ENCODE data around the gene ALDH16A1. TPM values are rescaled to one million over a fixed set of nuclear protein-coding genes. Genes with fewer than 3 reads are reported as not detected.

ALDH16A1 gene
- total and polyA plus RNA-seq, 2 of the 8 experiments (the other 6 are each of a cell fraction or from before 2014, with no cell fraction given) = 30.5 to 34.3 TPM

GRCh38 chr19:49415102-49415809 lies 37.8 kb upstream of the ALDH16A1 start:
- Histone ChIP-seq H4K8ac (ENCODE audit: extremely low read depth, insufficient read depth, low read length) (peak overlapping the region; percentile 58; the same call in 1 of the 2 replicates), H2BK15ac (ENCODE audit: low read length) (peak overlapping the region; percentile 53; the same call in 1 of the 2 replicates), H2AK5ac (ENCODE audit: low read depth, low read length) (no peak overlapping the region), H2BK20ac (ENCODE audit: low read length) (no peak overlapping the region), H3K23ac (ENCODE audit: insufficient read length) (no peak overlapping the region), H3K79me1 (ENCODE audit: low read depth, low read length) (no peaks in the 10 kb centered on the region), H3K9ac (replicated peaks in 1 of 4; ENCODE audit: extremely low read depth in 1 of 4, low read depth in 3 of 4, low read length in 3 of 4) (no peak overlapping the region), H3K56ac (replicated peaks; ENCODE audit: insufficient read length, low read depth, low read length) (no peak overlapping the region), H3K14ac (ENCODE audit: insufficient read length) (no peak overlapping the region), H3K27ac (ENCODE audit: low read depth, low read length) (no peak overlapping the region), H2BK120ac (replicated peaks; ENCODE audit: low read depth, low read length) (no peak overlapping the region), H3K79me2 (ENCODE audit: control insufficient read depth in 1 of 2, insufficient read depth in 2 of 2, low read length in 2 of 2) (no peaks in the 10 kb centered on the region), H3K4me3 (ENCODE audit: extremely low read depth in 1 of 4, insufficient read depth in 2 of 4, low read depth in 3 of 4, low read length in 4 of 4) (no peak overlapping the region), H3K18ac (ENCODE audit: extremely low read depth, low read length) (peak overlapping the region; percentile 29; the same call in 1 of the 2 replicates), H3K4me2 (ENCODE audit: insufficient read depth in 1 of 2, low read depth in 2 of 2, low read length in 2 of 2) (0 out of 4 replicates have a peak overlapping the region, but pooled peaks of 1 of the 2 experiments have one; percentile 14), H4K91ac (replicated peaks; ENCODE audit: insufficient read length, low read length) (no peak overlapping the region), H2BK5ac (ENCODE audit: low read depth, low read length) (no peak overlapping the region; the same call in 1 of the 2 replicates), H3K4me1 (replicated peaks in 1 of 4; ENCODE audit: control insufficient read depth in 3 of 4, insufficient read depth in 4 of 4, low read length in 3 of 4) (peaks cover 0 to 18% (median 11%) of the 10 kb centered on the region in 4 experiments; a peak in 5 of 7 replicates), H2AFZ (ENCODE audit: low read length) (peak overlapping the region; percentile 5; the same call in 1 of the 2 replicates), H3K9me3 (ENCODE audit: insufficient read depth in 2 of 2, low read depth in 1 of 2, low read length in 1 of 2) (no peaks in the 10 kb centered on the region), H3K23me2 (ENCODE audit: low read depth, low read length) (no peaks in the 10 kb centered on the region), H2BK12ac (ENCODE audit: low read depth, low read length) (0 out of 2 replicates have a peak overlapping the region, but pooled peaks have one; percentile 3), H4K5ac (ENCODE audit: insufficient read length, low read depth, low read length) (peak overlapping the region; percentile 20), H3K4ac (replicated peaks; ENCODE audit: insufficient read length, low read depth, low read length) (peak overlapping the region; percentile 27), H3K36me3 (ENCODE audit: control insufficient read depth in 2 of 4, insufficient read depth in 4 of 4, low read length in 3 of 4) (no peaks in the 10 kb centered on the region), H4K20me1 (replicated peaks in 1 of 2; ENCODE audit: control insufficient read depth in 1 of 2, insufficient read depth in 2 of 2, low read length in 2 of 2) (no peaks in the 10 kb centered on the region), H3K27me3 (replicated peaks in 1 of 4; ENCODE audit: control insufficient read depth in 3 of 4, extremely low read depth in 1 of 4, insufficient read depth in 3 of 4, low read length in 3 of 4) (no peaks in the 10 kb centered on the region)
- ChIA-PET POLR2A (ENCODE audit: partially characterized antibody) (interaction anchor here (1.2 to 5.0 kb wide), 6 partner anchors 9 to 274 kb away, joined by 3 to 38 read pairs (median 6); no protein-coding TSS in a partner anchor), CTCF (ENCODE audit: partially characterized antibody) (interaction anchor here (1.1 to 14.7 kb wide), 4 partner anchors 8 to 31 kb away, joined by 3 to 291 read pairs (median 16); partner anchors contain the start of gene GFY)
- FAIRE-seq (no peak), DNase-seq (ENCODE audit: low read depth in 1 of 2, low spot score in 2 of 2) (no peak)
- 88% methylated on average over 15 of the region's 15 CpGs; no CpG with 5 or more reads in 1 of the 2 experiments for WGBS, 2 experiments (ENCODE audit: extremely low coverage in 1 of 2, insufficient coverage in 1 of 2, insufficient read length in 1 of 2, insufficient replicate concordance in 2 of 2, low coverage in 1 of 2, low lambda C conversion rate in 2 of 2, missing lambda C conversion rate in 1 of 2)
- no peak for TF ChIP-seq KDM4A (IDR thresholded peaks at IDR 0.05; ENCODE audit: low read depth, low read length, severe bottlenecking)
- TF ChIP-seq SP1 (IDR thresholded peaks at IDR 0.05; ENCODE audit: low read depth, low read length) = no peak
- TF ChIP-seq SAP30 (IDR thresholded peaks at IDR 0.05; ENCODE audit: insufficient read depth, insufficient replicate concordance, low read length) = no peak
- TF ChIP-seq POLR2A (IDR thresholded peaks at IDR 0.05; ENCODE audit: control extremely low read depth in 1 of 2, low read depth in 2 of 2, low read length in 2 of 2) = no peak
- TF ChIP-seq YY1 (IDR thresholded peaks at IDR 0.05; ENCODE audit: low read depth, low read length) = no peak
- TF ChIP-seq BRCA1 (IDR thresholded peaks at IDR 0.05; ENCODE audit: low read depth, low read length) = no peak

All from H1 (cell line).